GM23338 (cell line): ENCODE data around the gene KRT85. TPM values are rescaled to one million over a fixed set of nuclear protein-coding genes. Genes with fewer than 3 reads are reported as not detected.

Experiments
- ATAC-seq: fragments of 200-7000 bp; cut with Tn5 transposase; 3 replicates; pipeline ENCODE4 v1.9.1; 2020
- DNase-seq: peaks from one replicate; pipeline ENCODE4 v3.0.0-alpha.2; 2015; ENCODE audit warnings: low spot score
- H2AFZ ChIP-seq: fragments of 200-600 bp; sonication (generic); 2 replicates; pipeline ENCODE4 v1.8.0; 2016; ENCODE audit warnings: antibody characterized with exemption, mild to moderate bottlenecking, moderate library complexity
- H3F3A ChIP-seq: fragments of 200-600 bp; sonication (generic); replicated peaks from 2 replicates; pipeline ENCODE4 v1.8.0; 2017; ENCODE audit warnings: antibody characterized with exemption, mixed run types, low read depth
- H3K27ac ChIP-seq: fragments of 200-600 bp; sonication (generic); 2 replicates; pipeline ENCODE4 v1.6.1; 2016; ENCODE audit warnings: low read depth
- H3K27me3 ChIP-seq: fragments of 200-600 bp; sonication (generic); 2 replicates; pipeline ENCODE4 v1.8.0; 2016; ENCODE audit warnings: mild to moderate bottlenecking, mixed run types, moderate library complexity; ENCODE audit not compliant: insufficient read depth
- H3K36me3 ChIP-seq: fragments of 200-600 bp; sonication (generic); 2 replicates; pipeline ENCODE4 v1.8.0; 2016; ENCODE audit warnings: mild to moderate bottlenecking; ENCODE audit not compliant: insufficient read depth
- H3K4me1 ChIP-seq: fragments of 200-600 bp; sonication (generic); 2 replicates; pipeline ENCODE4 v1.8.0; 2016; ENCODE audit warnings: mild to moderate bottlenecking, moderate library complexity; ENCODE audit not compliant: insufficient read depth
- H3K4me2 ChIP-seq: fragments of 200-600 bp; sonication (generic); 2 replicates; pipeline ENCODE4 v1.7.1; 2017; ENCODE audit warnings: mixed run types
- H3K4me3 ChIP-seq: fragments of 200-600 bp; sonication (generic); 2 replicates; pipeline ENCODE4 v1.6.1; 2016; ENCODE audit warnings: mixed run types
- H3K79me2 ChIP-seq: fragments of 200-600 bp; sonication (generic); replicated peaks from 2 replicates; pipeline ENCODE4 v1.8.0; 2017; ENCODE audit warnings: mild to moderate bottlenecking; ENCODE audit not compliant: insufficient read depth
- H3K9me2 ChIP-seq: fragments of 200-600 bp; sonication (generic); 2 replicates; pipeline ENCODE4 v1.8.0; 2017; ENCODE audit not compliant: insufficient read depth
- H4K20me1 ChIP-seq: fragments of 200-600 bp; sonication (generic); replicated peaks from 2 replicates; pipeline ENCODE4 v1.8.0; 2017; ENCODE audit warnings: mild to moderate bottlenecking; ENCODE audit not compliant: insufficient read depth
- H3K27ac Mint-ChIP-seq: 2 replicates; pipeline ENCODE4 v1.8.0; 2020; ENCODE audit warnings: inconsistent platforms, mild to moderate bottlenecking, moderate library complexity, mixed read lengths
- H3K27me3 Mint-ChIP-seq: 3 replicates; pipeline ENCODE4 v1.8.0; 2022; ENCODE audit warnings: low read depth, mild to moderate bottlenecking, moderate library complexity, mixed read lengths, inconsistent platforms; ENCODE audit not compliant: insufficient read depth, poor library complexity
- H3K36me3 Mint-ChIP-seq: 3 replicates; pipeline ENCODE4 v1.8.0; 2021; ENCODE audit warnings: low read depth, mild to moderate bottlenecking, inconsistent platforms, moderate library complexity, mixed read lengths
- H3K4me1 Mint-ChIP-seq: 3 replicates; pipeline ENCODE4 v1.8.0; 2020; ENCODE audit warnings: mild to moderate bottlenecking, inconsistent platforms, mixed read lengths
- H3K4me3 Mint-ChIP-seq: 3 replicates; pipeline ENCODE4 v1.8.0; 2021; ENCODE audit warnings: moderate library complexity, mild to moderate bottlenecking, inconsistent platforms, mixed read lengths
- H3K9me3 Mint-ChIP-seq: 3 replicates; pipeline ENCODE4 v1.8.0; 2020; ENCODE audit warnings: moderate library complexity, mild to moderate bottlenecking, inconsistent platforms, mixed read lengths
- CREB1 ChIP-seq: fragments of 250-450 bp; sonication (Bioruptor Pico); IDR thresholded peaks from 2 replicates; pipeline ENCODE4 v1.5.0; 2020; ENCODE audit warnings: low read depth, mild to moderate bottlenecking, moderate library complexity
- ETS1 ChIP-seq: IDR thresholded peaks from 2 replicates; pipeline ENCODE4 v1.6.1; 2016; ENCODE audit warnings: antibody characterized with exemption
- EZH2 ChIP-seq: fragments of 200-600 bp; sonication (generic); IDR thresholded peaks from one replicate; pipeline ENCODE4 v1.8.0; 2017; ENCODE audit warnings: antibody characterized with exemption, mild to moderate bottlenecking, low read depth; ENCODE audit not compliant: unreplicated experiment
- EZH2phosphoT487 ChIP-seq: fragments of 200-600 bp; sonication (generic); IDR thresholded peaks from one replicate; pipeline ENCODE4 v1.8.1; 2018; ENCODE audit warnings: antibody characterized with exemption; ENCODE audit not compliant: unreplicated experiment
- JUNB ChIP-seq: IDR thresholded peaks from one replicate; pipeline ENCODE4 v1.6.1; 2016; ENCODE audit warnings: antibody characterized with exemption; ENCODE audit not compliant: unreplicated experiment
- NANOG ChIP-seq: IDR thresholded peaks from 2 replicates; pipeline ENCODE4 v1.6.1; 2016; ENCODE audit warnings: antibody characterized with exemption, borderline replicate concordance
- REST ChIP-seq: IDR thresholded peaks from one replicate; pipeline ENCODE4 v1.6.1; 2018; ENCODE audit warnings: antibody characterized with exemption; ENCODE audit not compliant: unreplicated experiment
- STAT1 ChIP-seq: IDR thresholded peaks from one replicate; pipeline ENCODE4 v1.6.1; 2016; ENCODE audit warnings: antibody characterized with exemption; ENCODE audit not compliant: unreplicated experiment
- ZNF114 ChIP-seq: fragments of 250-450 bp; sonication (Bioruptor Pico); IDR thresholded peaks from 2 replicates; pipeline ENCODE4 v1.5.0; 2020; ENCODE audit warnings: mild to moderate bottlenecking, moderate library complexity
- polyA plus RNA-seq: library from polyadenylated mRNA; unstranded; fragments of >200 nt; fragmentation: Nextera tagmentation; extraction: Ambion mirVana; gene quantifications from 2 replicates; pipeline ENCODE4 v1.2.1, GENCODE V29; 2016
- total RNA-seq: library from RNA; depleted of rRNA; stranded (reverse); fragments of >200 nt; shearing (Covaris generic); gene quantifications from 2 replicates; pipeline ENCODE4 v1.2.3, GENCODE V29; 2014

Gene KRT85
- total and polyA plus RNA-seq, 2 experiments from 2014 or later: not detected

DNA sequence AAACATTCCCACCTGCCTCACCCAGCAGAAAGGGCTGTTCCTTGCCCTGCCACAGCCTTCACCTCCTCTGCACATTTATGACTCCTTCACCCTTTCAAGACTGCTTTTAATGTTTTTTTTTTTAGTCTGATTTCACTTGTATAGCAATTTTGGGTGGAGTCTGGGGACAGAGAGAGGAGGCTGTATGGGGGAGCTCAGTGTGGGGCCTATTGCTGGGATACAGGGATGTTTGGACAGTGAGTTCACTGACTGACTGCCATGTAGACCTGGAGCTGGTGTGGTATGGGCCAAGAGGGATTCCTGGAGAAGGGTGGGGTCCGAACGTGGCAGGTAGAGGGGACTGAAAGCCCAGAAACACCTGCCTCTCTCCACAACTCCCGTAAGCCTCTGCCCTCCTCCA is 1.9 kb upstream of the KRT85 start:
- Mint-ChIP-seq H3K9me3 (no peaks in the 10 kb centered on the region), H3K27ac (no peak overlapping the region), H3K27me3 (peaks cover 4% of the 10 kb centered on the region), H3K4me1 (peaks cover 3% of the 10 kb centered on the region; the same call in 1 of the 3 replicates), H3K36me3 (no peaks in the 10 kb centered on the region; the same call in 2 of the 3 replicates), H3K4me3 (no peak overlapping the region)
- no peak for ATAC-seq
- Histone ChIP-seq H3K9me2 (no peaks in the 10 kb centered on the region), H3K36me3 (no peaks in the 10 kb centered on the region), H3K4me1 (no peaks in the 10 kb centered on the region), H3K27ac (no peak overlapping the region), H3K4me2 (no peak overlapping the region), H4K20me1 (no peaks in the 10 kb centered on the region), H3K4me3 (no peak overlapping the region), H3K27me3 (no peaks in the 10 kb centered on the region), H3F3A (no peaks in the 10 kb centered on the region), H2AFZ (no peak overlapping the region), H3K79me2 (no peaks in the 10 kb centered on the region)
- TF ChIP-seq NANOG (no peak), ETS1 (no peak), CREB1 (CRISPR knock-in tag) (no peak), EZH2phosphoT487 (no peak), JUNB (no peak), STAT1 (no peak), REST (no peak)
- DNase-seq: no peak

GRCh38 chr12:52368508-52368907 is 1.2 kb upstream of the KRT85 start:
- Histone ChIP-seq H2AFZ (no peak overlapping the region), H3F3A (no peaks in the 10 kb centered on the region), H3K27me3 (no peaks in the 10 kb centered on the region), H3K27ac (no peak overlapping the region), H3K36me3 (no peaks in the 10 kb centered on the region), H3K79me2 (no peaks in the 10 kb centered on the region), H3K4me2 (no peak overlapping the region), H4K20me1 (no peaks in the 10 kb centered on the region), H3K4me1 (no peaks in the 10 kb centered on the region), H3K9me2 (no peaks in the 10 kb centered on the region), H3K4me3 (no peak overlapping the region)
- Mint-ChIP-seq H3K4me1 (peaks cover 3% of the 10 kb centered on the region; the same call in 1 of the 3 replicates), H3K36me3 (no peaks in the 10 kb centered on the region; the same call in 2 of the 3 replicates), H3K27me3 (peaks cover 4% of the 10 kb centered on the region), H3K27ac (no peak overlapping the region), H3K9me3 (no peaks in the 10 kb centered on the region), H3K4me3 (no peak overlapping the region)
- no peak for ATAC-seq
- DNase-seq: no peak
- TF ChIP-seq REST: no peak
- TF ChIP-seq ETS1: no peak
- no peak for TF ChIP-seq STAT1
- TF ChIP-seq ZNF114 (CRISPR knock-in tag): no peak
- TF ChIP-seq EZH2: no peak
- TF ChIP-seq NANOG: no peak
- no peak for TF ChIP-seq JUNB
